PFSK-1 (cell line): ENCODE results near the gene ONECUT1.

Experiments used
- FOXP2 ChIP-seq: optimal IDR thresholded peaks from 2 replicates; pipeline ENCODE3; 2011; ENCODE audit warnings: borderline replicate concordance, control low read depth, inconsistent platforms; ENCODE audit not compliant: insufficient read depth; ENCODE audit errors: extremely low read length, extremely low read depth
- POLR2AphosphoS5 ChIP-seq: IDR thresholded peaks from 2 replicates; pipeline ENCODE4 v1.6.1; 2012; ENCODE audit warnings: low read depth, mild to moderate bottlenecking, control low read depth, low read length, moderate library complexity
- SIN3A ChIP-seq: IDR thresholded peaks from 2 replicates; pipeline ENCODE4 v1.6.1; 2012; ENCODE audit warnings: mild to moderate bottlenecking, low read length, moderate library complexity, borderline replicate concordance; ENCODE audit not compliant: insufficient read depth
- TAF1 ChIP-seq: IDR thresholded peaks from 2 replicates; pipeline ENCODE4 v1.6.1; 2012; ENCODE audit warnings: low read length, control low read depth, borderline replicate concordance; ENCODE audit not compliant: insufficient read depth
- TF ChIP-seq, protein P1 (sequence below), 2 experiments: IDR thresholded peaks; 2 replicates each; pipeline versions ENCODE4 v1.6.1 to v1.8.0; 2011 to 2012; ENCODE audit warnings: low read depth in 2 of 2, low read length in 2 of 2, control low read depth in 1 of 2, inconsistent platforms in 1 of 2, mild to moderate bottlenecking in 1 of 2, moderate library complexity in 1 of 2; ENCODE audit not compliant: insufficient read depth in 1 of 2

DNA sequence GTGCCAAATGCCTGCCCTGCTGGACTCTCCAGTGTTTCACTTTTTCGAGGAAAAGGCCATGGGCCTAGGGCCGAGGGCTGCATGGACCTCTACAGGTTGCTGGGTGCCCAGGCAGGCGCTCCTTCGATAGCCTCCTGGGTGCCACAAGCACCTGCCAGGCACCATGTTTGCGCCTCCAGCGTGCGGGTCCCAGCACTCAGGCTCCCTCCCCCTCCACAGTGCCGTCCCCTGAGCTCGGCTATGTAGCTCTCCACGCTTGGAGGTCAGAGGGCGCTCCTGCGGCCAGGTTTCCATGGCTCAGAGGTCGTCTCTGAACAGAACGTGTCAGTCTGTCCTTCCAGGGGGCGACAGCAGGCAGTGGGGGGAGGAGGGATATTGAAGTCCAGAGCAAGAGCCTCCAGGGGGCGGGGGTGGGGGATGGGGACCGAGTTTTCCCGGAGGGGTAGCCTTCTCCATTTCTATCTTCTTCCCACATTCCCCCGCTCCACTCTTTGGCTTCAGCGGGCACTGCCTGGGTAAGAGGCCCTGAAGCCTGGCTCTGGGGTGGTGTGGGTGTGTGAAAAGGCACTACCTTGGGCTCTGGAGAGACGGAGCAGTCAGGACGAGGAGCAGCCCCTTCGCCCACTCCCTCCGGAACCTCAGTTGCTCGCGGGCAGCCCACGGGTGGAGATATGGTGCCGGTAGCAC, 3.6 kb downstream of the ONECUT1 start:
- TF ChIP-seq, protein P1, sequence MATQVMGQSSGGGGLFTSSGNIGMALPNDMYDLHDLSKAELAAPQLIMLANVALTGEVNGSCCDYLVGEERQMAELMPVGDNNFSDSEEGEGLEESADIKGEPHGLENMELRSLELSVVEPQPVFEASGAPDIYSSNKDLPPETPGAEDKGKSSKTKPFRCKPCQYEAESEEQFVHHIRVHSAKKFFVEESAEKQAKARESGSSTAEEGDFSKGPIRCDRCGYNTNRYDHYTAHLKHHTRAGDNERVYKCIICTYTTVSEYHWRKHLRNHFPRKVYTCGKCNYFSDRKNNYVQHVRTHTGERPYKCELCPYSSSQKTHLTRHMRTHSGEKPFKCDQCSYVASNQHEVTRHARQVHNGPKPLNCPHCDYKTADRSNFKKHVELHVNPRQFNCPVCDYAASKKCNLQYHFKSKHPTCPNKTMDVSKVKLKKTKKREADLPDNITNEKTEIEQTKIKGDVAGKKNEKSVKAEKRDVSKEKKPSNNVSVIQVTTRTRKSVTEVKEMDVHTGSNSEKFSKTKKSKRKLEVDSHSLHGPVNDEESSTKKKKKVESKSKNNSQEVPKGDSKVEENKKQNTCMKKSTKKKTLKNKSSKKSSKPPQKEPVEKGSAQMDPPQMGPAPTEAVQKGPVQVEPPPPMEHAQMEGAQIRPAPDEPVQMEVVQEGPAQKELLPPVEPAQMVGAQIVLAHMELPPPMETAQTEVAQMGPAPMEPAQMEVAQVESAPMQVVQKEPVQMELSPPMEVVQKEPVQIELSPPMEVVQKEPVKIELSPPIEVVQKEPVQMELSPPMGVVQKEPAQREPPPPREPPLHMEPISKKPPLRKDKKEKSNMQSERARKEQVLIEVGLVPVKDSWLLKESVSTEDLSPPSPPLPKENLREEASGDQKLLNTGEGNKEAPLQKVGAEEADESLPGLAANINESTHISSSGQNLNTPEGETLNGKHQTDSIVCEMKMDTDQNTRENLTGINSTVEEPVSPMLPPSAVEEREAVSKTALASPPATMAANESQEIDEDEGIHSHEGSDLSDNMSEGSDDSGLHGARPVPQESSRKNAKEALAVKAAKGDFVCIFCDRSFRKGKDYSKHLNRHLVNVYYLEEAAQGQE (IDR thresholded peaks at IDR 0.05; ENCODE audit: insufficient read depth in 1 of 2, low read depth in 2 of 2, low read length in 2 of 2), result no peak
- TF ChIP-seq SIN3A (no peak), POLR2AphosphoS5 (no peak), TAF1 (no peak), FOXP2 (no peak)
